NCI-H1417 treated with DMSO at 0.1 percent for 48 hours (cell line): ENCODE data around the gene PTX4.

Experiments used
- DNase-seq: peaks from one replicate; lab custom pipeline; 2025; lab: John Stamatoyannopoulos, UW

Gene PTX4

DNA sequence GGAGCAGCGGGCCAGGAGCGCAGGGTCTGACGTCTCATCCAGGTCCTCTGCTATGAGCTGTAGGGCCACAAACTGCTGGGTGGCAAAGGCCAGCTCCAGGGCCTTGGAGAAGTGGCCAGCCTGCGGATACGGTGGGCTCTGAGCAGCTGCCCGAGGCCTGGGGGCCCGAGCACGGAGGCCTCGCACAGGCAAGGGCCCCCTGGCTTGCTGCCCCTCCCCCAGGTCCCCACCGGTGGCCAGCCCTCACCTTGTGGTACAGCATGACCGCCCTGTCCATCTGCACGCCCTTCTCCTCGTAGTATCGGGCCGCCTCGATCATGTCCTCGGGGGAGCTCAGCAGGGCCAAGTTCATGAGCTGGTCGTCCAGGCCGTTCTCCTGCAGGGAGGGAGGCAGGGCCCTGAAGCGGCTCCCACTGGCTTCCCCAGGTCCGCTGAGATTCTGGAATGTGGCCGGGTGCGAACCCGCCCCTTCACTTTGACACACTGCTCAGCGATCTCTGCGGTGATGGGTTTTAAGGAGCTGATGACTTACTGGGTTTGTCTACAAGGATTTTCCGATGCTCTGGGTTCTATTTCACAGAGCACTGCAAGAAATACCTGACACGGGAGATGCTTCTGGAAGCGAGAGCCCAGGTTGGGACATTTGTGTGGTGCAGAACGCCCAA lies 35.0 kb upstream of the PTX4 start:
- DNase-seq, result no peak

GRCh38 chr16:1520461-1520860 lies 31.7 kb upstream of the PTX4 start:
- DNase-seq, result no peak

DNA sequence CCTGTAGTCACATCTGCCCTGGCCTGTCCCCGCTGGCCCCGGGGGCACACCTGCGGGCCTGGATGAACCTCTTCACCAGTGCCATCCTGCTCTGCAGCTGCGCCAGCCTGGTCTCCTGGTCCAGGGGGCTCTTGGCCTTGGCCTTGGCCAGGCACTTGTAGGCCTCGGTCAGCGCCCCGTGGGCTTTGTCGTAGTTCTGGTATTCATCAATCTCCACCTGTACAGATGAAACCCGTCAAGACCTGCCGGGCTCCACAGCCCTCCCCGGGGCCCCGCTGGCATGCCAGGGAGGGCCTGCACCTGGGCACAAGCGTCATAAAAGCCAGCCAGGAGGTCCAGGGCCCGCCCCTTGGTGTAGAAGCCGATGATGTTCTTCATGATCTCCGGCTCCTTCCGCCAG lies 31.1 kb upstream of the PTX4 start:
- no peak for DNase-seq

DNA sequence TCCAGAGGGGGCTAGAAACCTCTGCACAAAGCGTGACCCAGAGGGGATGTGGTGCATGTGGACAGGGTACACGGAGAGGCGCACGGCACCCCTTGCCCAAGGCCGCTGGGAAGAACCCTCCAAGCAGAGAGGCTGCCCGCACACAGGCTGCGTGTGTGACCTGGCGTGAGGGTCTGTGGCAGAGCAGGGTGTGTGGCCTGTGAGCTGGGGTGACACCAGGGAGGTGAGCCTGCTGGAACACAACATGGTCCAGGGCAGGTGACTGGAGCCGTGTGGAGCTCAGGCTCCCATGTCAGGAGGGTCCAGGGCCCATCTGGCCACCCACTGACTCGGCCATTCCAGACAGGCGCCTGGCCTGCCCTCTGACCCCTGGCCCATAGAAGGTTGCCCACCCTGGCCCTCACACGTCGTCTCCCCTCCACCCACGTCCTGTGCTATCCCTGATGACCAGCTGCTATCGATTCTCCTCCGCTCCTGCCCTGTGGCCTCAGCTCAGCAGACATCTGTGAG lies 29.9 kb upstream of the PTX4 start:
- no peak for DNase-seq

DNA sequence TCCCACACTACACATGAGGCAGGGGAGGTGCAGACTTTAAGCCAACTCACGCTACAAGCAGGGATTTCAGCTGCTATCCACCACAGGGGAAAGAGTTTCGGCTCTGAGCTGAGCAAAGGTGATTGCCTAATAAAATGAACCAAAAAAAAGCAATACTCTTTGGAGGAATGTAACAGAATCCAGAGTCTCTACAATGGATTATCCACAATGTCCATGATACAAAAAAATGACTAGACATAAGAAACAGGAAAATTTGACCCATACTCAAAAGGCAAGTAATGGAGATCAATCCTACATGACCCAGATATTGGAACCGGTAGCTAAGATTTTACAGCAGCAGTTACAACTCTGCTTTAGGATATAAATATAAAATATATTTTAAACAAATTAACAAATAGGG lies 25.8 kb upstream of the PTX4 start:
- no peak for DNase-seq

DNA sequence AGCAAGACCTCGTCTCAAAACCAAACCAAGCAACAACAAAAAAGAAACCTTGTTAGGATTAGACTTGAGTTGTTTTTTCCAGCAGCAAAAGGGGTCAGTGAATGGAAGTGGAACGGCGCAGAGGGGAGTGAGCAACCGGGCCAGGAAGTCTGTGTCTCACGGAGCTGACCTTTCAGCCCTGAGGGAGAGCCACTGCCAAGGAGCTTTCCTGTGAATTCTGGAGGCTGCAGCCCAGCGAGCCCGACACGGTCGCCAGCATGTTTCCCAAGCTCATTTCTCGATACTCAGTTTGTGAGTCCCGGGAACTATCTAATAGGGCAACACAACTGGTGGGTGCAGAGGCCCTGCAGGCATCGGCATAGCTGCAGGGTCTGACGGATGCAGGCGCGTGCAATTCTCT lies 24.0 kb upstream of the PTX4 start:
- DNase-seq, result no peak

DNA sequence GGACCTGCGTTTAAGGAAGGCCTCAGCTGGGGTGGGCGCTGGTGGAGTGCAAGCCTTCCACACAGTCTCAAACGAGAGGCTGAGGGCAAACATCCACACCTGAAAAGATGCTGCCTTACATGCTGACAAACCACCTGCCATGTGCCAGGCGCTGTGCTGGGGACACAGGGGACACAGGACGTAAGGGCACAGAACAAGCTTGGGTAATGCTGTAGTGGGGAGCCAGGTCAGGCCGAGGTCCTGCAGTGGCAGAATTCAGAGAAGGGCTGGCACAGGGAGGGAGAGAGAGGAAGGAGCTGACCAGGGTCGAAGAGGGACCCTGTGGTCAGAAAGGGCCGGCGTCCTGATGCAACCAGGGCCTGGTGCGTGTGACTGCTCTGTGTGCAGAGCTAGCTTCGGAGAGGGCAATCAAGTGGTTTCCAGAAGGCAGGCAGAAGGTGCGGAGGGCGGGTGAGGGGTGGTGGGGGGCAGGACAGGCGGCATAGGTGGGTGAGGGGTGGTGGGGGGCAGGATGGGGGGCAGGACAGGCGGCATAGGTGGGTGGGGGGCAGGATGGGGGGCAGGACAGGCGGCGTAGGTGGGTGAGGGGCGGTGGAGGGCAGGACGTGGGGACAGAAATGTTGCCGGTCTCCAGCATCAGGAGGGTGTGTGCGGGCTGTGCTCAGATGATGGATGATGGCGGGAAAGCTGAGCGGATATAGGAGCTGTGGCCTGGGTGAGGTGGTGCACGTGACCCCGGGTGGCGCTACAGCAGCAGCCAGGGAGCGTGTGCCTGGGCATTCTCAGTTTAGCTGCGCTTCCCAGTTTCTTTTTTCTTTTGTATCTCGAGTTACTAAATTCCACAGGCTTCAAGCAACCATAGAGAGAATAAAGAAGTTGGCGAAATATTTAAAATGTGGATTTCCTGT lies 23.2 kb upstream of the PTX4 start:
- DNase-seq, result no peak

DNA sequence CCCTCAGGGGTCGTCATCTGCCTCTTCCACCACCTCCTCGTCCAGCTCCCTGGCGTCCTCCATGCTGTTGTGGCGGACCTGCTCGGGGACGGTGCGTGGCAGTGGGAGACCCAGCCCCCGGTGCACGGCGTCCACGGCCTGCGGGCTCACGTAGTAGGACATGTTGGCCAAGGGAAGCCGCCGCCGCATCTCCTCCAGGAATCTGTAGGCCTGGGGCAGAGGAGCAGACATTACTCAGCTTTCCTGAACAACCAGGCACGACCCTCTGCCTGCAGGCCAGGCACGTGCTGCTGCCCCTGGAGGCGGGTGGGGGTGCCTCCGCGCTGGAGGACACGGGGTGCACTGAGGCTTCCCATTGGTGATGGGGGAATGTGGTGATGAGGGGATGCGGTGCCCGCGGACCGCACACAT lies 22.2 kb upstream of the PTX4 start:
- DNase-seq, result no peak

DNA sequence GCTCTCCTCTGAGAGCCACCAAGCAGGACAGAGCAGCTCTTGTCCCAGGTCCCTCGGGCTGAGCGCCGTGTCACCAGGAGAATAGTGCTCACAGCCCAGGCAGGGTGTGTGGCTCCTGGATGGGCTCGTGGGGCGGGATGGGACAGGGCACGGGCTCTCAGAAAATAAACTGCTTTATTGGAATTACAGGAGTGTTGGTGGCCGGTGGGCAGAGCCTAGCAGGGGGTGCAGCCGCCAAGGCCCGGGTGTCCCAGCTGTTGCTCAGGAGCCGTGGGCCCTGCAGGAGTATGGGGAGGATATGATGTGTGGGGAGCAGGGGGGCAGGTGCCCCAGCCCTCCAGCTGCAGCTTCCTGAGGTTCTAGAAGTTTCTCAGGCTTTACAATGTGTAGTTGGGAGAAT lies 21.5 kb upstream of the PTX4 start:
- no peak for DNase-seq

DNA sequence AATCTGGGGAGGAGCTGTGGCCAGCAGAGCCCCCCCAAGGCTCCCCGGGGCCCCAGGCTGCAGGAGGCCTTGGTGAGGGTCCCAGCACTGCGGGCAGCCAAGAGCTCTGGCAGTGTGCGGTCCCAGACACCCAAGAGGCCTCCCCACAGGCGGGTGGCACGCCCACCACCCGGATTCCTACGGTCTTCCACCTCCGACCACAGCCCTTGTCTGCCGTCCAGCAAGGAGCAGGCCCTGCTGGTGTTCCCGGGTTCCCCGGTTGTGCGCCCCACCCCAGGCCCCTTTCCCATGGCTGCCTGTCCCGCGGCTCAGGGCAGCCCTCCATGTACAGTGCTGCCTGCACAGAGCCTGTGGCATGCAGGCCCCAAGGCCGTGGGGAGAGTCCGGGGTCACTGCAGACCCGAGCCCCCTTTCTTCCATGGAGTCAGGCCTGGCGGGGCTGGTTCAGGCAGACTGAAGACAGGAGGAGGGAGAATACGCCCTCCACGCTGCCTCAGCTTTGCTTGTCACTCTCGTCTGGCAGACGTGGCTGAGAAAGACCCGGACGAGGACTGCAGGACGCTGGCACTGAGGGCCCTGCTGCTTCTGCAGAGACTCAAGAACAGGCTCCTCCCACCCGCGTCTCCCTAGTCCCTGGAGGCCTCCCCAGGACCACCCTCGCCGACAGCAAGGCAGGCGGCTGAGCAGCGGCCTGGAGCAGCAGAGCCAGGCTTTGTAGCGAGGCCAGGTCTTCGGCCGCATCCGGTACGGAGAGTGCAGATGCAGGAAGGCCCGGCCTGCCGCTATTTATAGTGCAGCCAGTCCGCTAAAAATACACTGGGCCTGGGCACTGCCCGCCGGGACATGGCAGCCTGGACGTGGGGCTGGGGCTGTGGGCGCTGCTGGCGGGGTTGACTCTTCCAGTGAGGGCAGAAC lies 20.8 kb upstream of the PTX4 start:
- DNase-seq, result no peak

DNA sequence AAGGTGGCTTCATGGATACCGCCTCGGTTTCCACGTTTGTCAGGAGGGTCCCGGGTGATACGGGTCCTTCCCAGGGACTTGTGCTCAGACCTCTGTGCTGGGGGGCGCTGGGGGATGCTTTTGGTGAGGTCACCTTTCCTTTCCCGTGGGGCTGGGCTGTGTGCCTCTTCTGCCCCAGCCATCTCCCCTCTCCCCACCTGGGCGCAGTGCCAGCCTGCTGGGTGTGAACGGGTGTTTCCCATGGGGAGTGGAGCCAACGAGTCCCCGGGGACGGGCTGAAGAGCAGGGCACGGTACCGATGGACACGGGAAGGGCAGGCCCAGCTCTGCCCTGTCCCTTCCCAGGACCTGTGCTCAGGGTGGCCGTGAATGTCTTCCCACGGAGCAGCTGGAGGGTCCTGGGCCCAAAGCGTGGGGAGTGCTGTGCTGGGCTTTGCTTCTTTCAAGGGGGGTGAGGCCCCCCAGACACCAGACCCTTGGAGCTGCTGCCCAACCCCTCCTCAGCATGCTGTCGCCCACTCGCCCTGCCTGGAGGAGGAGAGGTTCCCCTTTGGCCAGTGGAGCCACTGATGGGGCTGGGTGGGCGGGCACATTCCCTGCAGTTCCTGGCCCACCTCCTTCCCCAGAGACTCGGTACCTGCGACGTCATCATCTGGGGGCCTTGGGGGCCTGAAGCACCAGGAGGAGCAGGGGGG lies 19.9 kb upstream of the PTX4 start:
- DNase-seq, result no peak

- no peak for DNase-seq
Measured at GRCh38 chr16:1506494-1507213, 17.9 kb upstream of the PTX4 start.

DNA sequence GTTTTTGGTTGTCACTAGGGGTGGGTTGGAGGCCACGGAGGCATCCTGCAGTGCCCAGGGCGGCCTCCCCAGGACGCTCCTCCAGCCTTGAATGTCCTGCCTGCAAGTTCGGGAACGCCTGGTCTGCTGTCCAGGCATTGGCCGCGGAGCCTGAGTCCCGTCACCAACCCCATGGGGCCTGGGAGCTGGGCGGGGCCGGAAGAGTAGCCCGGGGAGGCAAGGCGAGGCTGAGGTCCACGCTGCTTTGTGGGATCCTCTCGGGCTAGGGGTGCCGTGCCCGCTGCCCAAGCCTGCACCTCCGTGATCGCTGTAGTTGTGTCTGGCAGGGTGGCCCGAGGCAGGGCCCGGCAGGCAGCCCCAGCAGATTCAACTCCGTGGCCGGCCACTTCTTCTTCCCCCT lies 17.2 kb upstream of the PTX4 start:
- no peak for DNase-seq

DNA sequence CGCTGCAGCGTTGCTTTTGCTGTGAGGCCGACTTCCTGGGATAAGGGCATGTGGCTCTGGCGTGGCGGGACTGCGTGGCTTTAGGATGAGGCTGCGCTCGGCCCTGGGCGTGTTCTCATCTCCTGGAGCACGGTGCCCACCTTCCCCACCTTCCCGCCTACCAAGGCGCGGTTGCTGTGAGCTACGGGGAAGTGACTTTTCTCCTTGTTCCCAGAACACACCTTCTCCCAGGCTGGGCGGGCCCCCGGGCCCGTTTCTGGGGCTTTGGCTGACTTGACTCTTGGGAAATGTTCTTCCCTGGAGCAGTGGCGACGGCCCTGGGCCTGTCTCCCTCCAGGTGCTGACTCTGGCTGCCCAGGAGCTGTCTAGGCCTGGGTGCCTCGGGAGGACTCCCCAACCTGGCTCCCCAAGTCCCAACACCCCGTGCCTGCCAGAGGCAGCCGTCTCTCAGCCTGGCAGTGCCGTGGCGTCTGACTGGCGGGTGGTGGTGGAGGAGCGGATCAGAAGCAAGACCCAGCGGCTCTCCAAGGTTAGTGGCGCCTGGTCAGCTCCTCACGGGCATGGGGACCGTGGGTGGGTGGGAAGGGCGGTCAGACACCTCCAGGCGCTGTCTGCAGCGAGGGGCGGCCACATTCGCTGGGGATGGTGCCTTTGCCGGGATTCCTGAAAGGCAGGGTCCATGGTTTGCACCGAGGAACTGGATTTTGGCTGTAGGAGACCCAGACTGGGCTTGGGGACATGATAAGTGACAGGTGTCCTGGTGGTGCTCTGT lies 16.5 kb upstream of the PTX4 start:
- DNase-seq, result no peak

DNA sequence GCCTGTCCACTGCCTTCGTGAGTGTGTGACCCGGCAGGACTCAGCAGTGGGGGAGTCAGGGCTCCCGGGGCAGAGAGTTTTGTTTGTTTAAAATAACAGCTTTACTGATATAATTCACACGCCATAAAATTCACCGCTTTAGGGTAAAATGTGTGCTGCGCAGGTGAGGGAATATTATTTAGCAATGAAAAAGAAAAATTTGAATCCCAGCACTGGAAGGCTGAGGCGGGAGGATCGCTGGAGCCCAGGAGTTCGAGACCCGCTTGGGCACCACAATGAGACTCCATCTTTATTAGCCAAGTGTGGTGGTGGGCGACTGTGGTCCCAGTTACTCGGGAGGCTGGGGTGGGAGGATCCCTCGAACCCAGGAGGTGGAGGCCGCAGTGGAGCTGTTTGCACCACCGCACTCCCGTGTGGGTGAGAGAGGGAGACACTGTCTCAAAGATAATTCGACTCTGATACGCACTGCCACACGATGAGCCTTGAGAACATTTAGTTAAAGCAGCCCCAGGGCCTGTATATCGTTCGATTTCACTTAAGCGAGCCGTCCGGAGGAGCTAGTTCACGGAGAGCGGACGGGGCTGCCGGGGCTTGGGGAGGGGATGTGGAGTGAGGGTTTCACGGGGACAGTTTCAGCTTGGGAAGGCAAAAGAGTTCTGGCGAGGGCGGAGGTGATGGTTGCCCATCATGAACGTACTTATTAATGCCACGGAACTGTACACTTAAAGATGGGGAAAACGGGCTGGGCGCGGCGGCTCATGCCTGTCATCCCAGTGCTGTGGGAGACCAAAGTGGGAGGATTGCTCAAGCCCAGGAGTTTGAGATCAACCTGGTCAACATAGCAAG lies 14.6 kb upstream of the PTX4 start:
- no peak for DNase-seq

DNA sequence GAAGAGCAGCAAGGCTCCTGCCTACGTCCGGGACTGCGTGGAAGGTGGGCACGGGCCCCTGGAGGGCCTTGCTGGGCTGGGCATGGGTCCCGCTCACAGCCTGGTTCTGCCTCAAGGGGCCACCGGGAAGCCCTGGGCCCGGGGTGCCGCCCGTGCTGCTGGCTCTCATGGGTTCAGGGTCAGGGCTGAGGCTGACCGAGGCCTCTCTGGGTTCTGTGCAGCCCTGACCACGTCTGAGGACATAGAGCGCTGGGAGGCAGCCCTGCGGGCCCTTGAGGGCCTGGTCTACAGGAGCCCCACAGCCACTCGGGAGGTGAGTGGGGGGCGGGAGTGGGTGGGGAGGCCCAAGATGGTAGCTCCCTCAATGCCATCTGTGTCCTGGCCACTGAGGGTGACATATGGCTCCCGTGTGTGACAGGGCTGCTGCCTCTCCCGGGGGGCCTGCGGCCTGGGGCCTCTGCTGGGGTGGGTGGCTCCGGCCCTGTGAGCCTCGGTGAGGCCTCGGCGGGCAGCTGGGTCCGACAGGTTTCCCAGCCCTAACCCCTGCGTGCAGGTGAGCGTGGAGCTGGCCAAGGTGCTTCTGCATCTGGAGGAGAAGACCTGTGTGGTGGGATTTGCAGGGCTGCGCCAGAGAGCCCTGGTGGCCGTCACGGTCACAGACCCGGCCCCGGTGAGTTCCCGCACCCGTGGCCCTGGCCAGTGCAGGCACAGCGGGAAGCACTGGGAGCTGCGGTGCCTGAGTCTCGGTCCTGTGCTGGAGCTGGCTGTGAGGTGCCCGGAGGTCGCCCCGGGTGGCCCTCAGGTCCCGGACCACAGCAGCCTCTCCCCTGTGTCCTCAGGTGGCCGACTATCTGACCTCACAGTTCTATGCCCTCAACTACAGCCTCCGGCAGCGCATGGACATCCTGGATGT lies 13.6 kb upstream of the PTX4 start:
- no peak for DNase-seq

DNA sequence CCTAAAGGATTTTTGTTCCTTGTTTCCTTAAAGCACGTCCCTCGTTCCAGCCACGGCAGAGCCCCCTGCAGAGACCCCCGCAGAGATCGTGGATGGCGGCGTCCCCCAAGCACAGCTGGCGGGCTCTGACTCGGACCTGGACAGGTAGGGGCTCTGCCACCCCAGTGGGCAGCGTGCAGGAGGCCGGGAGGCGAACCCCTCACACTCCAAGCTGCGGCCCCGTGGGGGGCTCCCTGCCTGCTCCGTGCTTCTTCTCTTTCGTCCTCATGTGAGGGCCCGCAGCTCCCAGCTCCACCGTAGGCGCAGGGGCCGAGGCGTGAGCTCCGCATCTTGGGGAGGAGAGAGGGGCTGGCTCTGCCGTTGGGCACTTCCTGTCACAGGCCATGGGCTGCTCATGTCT lies 12.9 kb upstream of the PTX4 start:
- DNase-seq, result no peak

- no peak for DNase-seq
Measured at GRCh38 chr16:1500465-1501150, 11.9 kb upstream of the PTX4 start.
